NB4 (cell line): Measurements from ENCODE around the gene CYB5B.

Experiments used
- DNase-seq: peaks from one replicate; pipeline ENCODE4 v3.0.0; 2010; ENCODE audit warnings: low read depth
- H3K4me3 ChIP-seq: one replicate; pipeline ENCODE4 v1.5.1; 2011; ENCODE audit warnings: mild to moderate bottlenecking, low read depth, low read length, moderate library complexity
- CTCF ChIP-seq: IDR thresholded peaks from one replicate; pipeline ENCODE4 v1.5.1; 2012; ENCODE audit warnings: low read depth, low read length
- MAX ChIP-seq: IDR thresholded peaks from 2 replicates; pipeline ENCODE4 v1.6.1; 2011; ENCODE audit warnings: low read depth, low read length
- MYC ChIP-seq: IDR thresholded peaks from 2 replicates; pipeline ENCODE4 v1.6.1; 2011; ENCODE audit warnings: low read depth, low read length
- POLR2A ChIP-seq: IDR thresholded peaks from 2 replicates; pipeline ENCODE4 v1.6.1; 2011; ENCODE audit warnings: mild to moderate bottlenecking; ENCODE audit not compliant: insufficient read length; ENCODE audit errors: extremely low read depth

The CYB5B gene

GRCh38 chr16:69490707-69491324 lies 66.4 kb downstream of the CYB5B start:
- no peak for DNase-seq
- no peak overlapping the region for H3K4me3 ChIP-seq
- TF ChIP-seq POLR2A (no peak), CTCF (no peak), MYC (no peak), MAX (no peak)

GRCh38 chr16:69494991-69495392 lies 70.6 kb downstream of the CYB5B start:
- DNase-seq, result peak; percentile 73
- H3K4me3 ChIP-seq, result no peak overlapping the region
- TF ChIP-seq POLR2A (no peak), CTCF (peak; percentile 64)

GRCh38 chr16:69495821-69496220 lies 71.4 kb downstream of the CYB5B start:
- no peak overlapping the region for H3K4me3 ChIP-seq
- no peak for TF ChIP-seq MYC
- no peak for TF ChIP-seq MAX
- TF ChIP-seq CTCF, result no peak
- no peak for TF ChIP-seq POLR2A
- no peak for DNase-seq

GRCh38 chr16:69496376-69496775 lies 72.0 kb downstream of the CYB5B start:
- TF ChIP-seq CTCF (no peak), POLR2A (no peak), MAX (no peak), MYC (no peak)
- H3K4me3 ChIP-seq, result no peak overlapping the region
- no peak for DNase-seq

- H3K4me3 ChIP-seq, result no peak overlapping the region
- DNase-seq, result no peak
- TF ChIP-seq POLR2A, result no peak
- no peak for TF ChIP-seq MYC
- TF ChIP-seq CTCF, result no peak
- no peak for TF ChIP-seq MAX
Observed at GRCh38 chr16:69496896-69497295, 72.5 kb downstream of the CYB5B start.
